HG03469 (cell line): Measurements from ENCODE around the gene RALGPS2.

Experiments used
- ATAC-seq: cut with Tn5 transposase; IDR thresholded peaks from one replicate; pipeline ENCODE4 v1.9.1; 2021; ENCODE audit warnings: mild to moderate bottlenecking, moderate library complexity, moderate number of reproducible peaks; ENCODE audit not compliant: unreplicated experiment

RALGPS2 gene

GRCh38 chr1:178959543-178960460 is 234.8 kb downstream of the RALGPS2 start:
- no peak for ATAC-seq

- no peak for ATAC-seq
Observed at GRCh38 chr1:178960482-178961240, 235.6 kb downstream of the RALGPS2 start.

GRCh38 chr1:178961331-178961730 is 236.3 kb downstream of the RALGPS2 start:
- no peak for ATAC-seq

- ATAC-seq: no peak
Observed at GRCh38 chr1:178961868-178962267, 236.8 kb downstream of the RALGPS2 start.

- no peak for ATAC-seq
Observed at GRCh38 chr1:178962853-178963711, 238.0 kb downstream of the RALGPS2 start.

- ATAC-seq: no peak
Observed at GRCh38 chr1:178964469-178965330, 239.7 kb downstream of the RALGPS2 start.

- ATAC-seq: no peak
Observed at GRCh38 chr1:178966312-178966711, 241.3 kb downstream of the RALGPS2 start.

GRCh38 chr1:178969226-178969987 is 244.4 kb downstream of the RALGPS2 start:
- ATAC-seq: no peak

GRCh38 chr1:178970184-178970583 is 245.1 kb downstream of the RALGPS2 start:
- no peak for ATAC-seq
